GM12873 (cell line): ENCODE measurements around the gene FAM20C.

Experiments used
- TF ChIP-seq, protein P1 (sequence below): IDR thresholded peaks from 2 replicates; pipeline ENCODE4 v1.5.1; 2012; ENCODE audit warnings: low read depth, mild to moderate bottlenecking, moderate library complexity, low read length, control low read depth; ENCODE audit not compliant: insufficient read depth; ENCODE audit errors: missing control alignments

The FAM20C gene

DNA sequence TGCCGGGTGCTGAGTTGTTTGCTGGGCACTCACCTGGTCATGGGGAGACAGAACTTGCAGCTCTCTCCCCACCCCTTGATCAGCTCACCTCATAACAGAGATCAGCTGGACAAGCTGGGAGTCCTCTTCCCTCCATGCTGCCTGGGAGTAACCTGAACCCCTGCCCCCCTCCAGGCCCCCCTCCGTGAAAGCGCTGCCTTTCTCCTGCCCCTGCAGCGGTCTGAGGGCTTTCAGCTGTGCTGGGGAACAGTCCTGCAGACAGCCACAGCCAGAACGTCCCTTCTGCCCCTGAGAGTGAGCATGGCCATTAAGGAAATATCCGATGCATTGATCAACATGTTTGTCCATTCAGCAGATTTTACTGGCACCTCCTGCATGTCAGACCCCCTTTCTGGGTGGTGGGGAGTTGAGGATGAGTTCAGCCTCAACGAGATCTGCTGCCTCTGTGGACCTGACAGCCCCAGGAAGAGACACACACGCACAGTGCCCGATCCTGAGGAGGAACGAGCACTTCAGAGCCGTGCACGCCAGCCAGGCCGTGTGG, 4.5 kb downstream of the FAM20C start:
- TF ChIP-seq, protein P1, sequence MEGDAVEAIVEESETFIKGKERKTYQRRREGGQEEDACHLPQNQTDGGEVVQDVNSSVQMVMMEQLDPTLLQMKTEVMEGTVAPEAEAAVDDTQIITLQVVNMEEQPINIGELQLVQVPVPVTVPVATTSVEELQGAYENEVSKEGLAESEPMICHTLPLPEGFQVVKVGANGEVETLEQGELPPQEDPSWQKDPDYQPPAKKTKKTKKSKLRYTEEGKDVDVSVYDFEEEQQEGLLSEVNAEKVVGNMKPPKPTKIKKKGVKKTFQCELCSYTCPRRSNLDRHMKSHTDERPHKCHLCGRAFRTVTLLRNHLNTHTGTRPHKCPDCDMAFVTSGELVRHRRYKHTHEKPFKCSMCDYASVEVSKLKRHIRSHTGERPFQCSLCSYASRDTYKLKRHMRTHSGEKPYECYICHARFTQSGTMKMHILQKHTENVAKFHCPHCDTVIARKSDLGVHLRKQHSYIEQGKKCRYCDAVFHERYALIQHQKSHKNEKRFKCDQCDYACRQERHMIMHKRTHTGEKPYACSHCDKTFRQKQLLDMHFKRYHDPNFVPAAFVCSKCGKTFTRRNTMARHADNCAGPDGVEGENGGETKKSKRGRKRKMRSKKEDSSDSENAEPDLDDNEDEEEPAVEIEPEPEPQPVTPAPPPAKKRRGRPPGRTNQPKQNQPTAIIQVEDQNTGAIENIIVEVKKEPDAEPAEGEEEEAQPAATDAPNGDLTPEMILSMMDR: no peak

DNA sequence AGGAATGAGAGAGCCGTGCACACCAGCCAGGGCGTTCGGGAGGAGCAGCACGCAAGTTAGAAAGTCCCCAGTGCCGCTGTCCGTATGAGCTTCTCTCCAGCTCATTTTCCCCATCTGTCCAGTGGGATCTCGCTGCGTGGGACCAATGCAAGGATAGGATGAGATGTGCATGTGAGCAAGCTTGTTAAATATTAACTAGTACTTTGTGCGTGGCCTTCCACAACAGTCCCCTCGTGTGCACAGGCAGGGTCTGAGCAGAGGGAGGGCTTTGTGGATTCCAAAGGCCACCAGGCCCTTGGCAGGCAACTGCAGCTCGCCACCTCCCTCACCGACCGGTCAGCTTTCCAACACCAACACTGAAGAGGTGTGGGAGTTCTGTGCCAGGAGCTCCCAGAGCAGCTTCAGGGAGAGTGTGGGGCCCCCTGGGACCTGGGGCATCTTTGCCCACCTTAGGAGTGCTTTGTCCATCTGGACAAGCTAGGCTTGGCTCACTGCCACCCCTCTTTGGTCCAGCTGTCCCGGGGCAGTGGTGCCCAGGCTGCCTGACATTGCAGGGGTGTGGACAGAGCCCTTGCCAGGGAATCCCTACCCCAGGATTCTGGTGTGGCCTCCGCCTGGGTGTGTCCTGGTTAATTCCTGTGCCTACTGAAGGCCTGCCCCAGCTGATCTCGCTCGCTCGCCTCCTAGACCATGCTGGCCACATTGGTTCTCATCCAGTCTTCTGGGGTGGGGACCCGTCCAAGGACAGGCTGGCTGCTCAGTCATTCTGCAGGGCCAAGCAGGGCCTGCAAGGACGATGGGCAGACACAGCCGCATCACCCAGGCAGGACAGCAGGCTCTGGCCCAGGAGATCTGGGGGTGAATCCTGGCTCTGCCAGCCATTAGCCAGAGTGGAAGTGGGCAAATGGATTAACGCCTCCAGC, 5.3 kb downstream of the FAM20C start:
- TF ChIP-seq, protein P1: no peak

DNA sequence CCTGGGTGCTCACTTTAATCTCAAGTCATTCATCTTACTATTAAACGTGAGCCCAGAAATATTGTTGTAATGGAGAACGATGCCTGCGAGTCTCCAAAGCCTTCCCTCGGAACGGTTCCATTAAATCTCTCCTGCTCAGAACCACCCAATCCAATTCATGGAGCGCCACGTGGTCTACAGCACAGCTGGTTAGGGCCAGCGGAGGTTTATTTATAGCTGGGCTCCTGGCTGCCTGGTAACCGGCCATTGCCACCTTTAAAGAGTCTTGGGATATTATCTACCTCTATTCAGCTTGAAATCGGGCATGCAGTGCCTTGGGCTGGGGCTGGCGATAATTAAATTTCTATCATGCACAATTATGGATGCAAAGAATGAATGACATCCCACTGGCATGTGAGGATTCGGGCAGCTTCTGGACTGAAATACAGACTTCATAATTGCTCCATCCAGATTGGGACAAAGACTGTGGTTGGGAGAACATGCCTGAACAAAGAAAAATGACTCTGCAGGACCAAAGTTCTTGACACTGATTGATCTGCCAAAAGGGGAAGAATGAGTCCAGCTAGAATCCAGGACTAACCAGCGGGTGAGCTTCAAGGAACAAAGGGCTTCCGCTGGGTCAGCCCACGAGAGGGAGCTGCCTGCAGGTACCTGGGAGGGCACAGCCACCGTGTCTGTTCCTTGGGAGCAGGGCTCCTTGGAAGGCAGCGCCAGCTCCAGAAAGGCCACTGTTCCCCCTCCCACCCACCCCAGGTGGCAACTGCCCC, 7.3 kb downstream of the FAM20C start:
- TF ChIP-seq, protein P1: no peak

DNA sequence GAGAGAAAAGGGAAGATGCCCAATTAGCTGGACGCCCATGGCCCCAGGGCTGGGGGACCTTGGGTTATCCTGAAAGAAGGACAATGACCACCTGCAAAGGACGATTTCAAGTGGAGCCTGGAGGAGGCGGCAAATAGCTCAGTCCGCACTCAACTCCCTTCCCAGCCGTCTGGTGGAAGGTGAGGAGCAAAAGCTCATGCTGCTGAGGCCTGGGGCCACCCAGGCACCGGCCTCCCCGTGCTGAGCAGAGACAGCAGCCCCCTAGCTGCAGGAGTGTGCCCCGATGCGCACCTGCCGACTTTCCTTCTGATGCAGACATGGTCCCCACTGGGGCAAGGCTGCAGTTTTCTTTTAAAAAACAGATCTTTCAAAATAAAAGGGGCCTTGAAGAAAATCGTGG, 7.9 kb downstream of the FAM20C start:
- TF ChIP-seq, protein P1: no peak

DNA sequence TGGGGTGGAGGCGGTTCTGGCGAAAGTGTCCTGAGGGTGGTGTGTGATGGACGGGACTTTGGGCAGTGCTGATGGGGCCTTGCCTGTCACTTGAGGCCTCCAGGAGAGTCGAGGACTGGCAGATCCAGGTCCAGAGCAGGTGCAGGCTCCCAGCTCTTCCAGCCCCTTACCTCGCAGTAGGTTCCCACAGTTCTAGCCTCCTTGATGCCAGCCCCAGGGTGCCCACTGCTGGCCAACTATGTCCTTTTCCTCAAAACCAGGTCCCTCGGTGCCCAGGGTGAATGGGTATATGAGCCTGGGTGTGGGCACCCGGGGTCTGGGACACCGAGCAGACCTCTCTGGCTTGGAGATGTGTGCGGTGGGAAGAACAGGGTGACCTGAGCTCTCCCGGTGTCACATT, 8.3 kb downstream of the FAM20C start:
- TF ChIP-seq, protein P1: no peak

DNA sequence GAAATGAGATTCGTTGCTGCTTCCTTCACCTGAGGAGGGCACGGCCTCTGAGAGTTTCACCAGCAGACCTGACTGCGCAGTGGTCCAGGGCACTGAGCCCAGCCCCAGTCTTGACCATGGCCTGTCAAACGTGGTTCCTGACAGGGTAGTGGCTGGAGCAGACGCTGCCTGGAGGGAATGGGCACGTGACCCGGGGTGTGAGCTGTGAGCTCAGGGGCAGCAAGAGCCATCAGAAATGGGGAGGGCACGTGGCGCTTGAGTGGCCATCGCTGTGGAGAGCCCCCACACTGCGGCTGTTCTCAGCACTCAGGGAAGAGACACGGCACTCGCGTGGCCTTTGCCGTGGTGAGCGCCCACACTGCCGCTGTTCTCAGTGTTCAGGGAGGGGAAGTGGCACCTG, 12.0 kb downstream of the FAM20C start:
- TF ChIP-seq, protein P1: no peak

DNA sequence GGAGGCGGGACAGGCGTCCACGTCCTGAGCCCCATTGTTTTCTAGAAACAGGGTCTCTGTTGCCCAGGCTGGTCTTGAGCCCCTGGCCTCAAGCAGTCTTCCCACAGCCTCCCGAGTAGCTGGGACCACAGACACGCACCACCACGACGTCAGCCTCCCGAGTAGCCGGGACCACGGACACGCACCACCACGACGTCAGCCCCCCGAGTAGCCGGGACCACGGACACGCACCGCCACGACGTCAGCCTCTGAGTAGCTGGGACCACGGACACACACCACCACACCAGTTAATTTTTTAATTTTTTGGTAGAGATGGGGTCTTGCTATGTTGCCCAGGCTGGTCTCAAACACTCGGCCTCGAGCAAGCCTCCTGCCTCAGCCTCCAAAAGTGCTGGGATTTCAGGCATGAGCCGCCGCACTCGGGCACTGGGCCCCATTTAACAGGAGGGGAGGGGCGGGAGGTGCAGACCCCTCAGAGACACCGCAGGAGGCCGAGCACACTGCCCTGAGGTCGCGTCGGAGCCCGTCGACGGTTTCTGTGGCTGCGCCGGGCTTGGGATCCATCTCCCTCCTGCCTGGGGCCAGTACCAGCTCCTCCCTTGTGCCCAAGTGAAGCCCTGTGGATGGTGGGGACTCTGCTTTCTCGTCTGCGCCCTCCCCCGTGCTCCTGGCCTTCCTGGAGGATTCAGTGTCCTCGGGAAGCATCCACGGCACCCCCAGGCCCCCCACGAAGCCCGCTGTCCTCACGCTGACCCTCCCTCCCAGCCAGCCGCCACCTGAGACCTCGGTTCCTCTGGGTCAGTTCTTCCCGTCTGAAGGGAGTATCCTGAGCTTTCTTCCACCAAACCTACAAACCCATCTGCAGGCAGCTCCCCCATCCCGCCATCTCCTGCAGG, 13.0 kb downstream of the FAM20C start:
- TF ChIP-seq, protein P1: no peak
